Caco-2 (cell line): Measurements from ENCODE around the gene TGM1. TPM values are rescaled to one million over a fixed set of nuclear protein-coding genes. Genes with fewer than 3 reads are reported as not detected.

Experiments
- BruUV-seq: library from RNA; stranded (reverse); fragments of 400-500 nt; replicated peaks from 2 replicates; lab custom pipeline; 2021; lab: Mats Ljungman, UMichigan
- CTCF ChIA-PET: fragments of 300-600 bp; sonication (Branson Sonifier 250); formaldehyde crosslinking; loops from one replicate; lab custom pipeline; 2022; ENCODE audit warnings: antibody characterized with exemption; lab: Charles Lee
- POLR2A ChIA-PET: fragments of 300-600 bp; sonication (Branson Sonifier 250); formaldehyde crosslinking; loops from one replicate; lab custom pipeline; 2022; ENCODE audit warnings: antibody characterized with exemption; lab: Charles Lee
- DNase-seq, 2 experiments: peaks; one replicate each; pipeline versions ENCODE4 v3.0.0 to v3.0.0-alpha.2; 2020 to 2022
- H3K27me3 ChIP-seq: replicated peaks from 2 replicates; pipeline ENCODE4 v1.6.0; 2011; ENCODE audit warnings: low read length; ENCODE audit not compliant: control insufficient read depth, insufficient read depth
- H3K36me3 ChIP-seq: 2 replicates; pipeline ENCODE4 v1.5.1; 2011; ENCODE audit warnings: low read length; ENCODE audit not compliant: control insufficient read depth, insufficient read depth
- H3K4me1 ChIP-seq: fragments of 250-450 bp; sonication (Bioruptor Pico); 2 replicates; pipeline ENCODE4 v1.5.1; 2020; ENCODE audit warnings: mild to moderate bottlenecking
- H3K4me3 ChIP-seq: 2 replicates; pipeline ENCODE4 v1.5.1; 2011; ENCODE audit warnings: low read depth, mild to moderate bottlenecking, control low read depth, low read length
- H3K9me3 ChIP-seq: fragments of 250-450 bp; sonication (Bioruptor Pico); 2 replicates; pipeline ENCODE4 v1.5.1; 2020; ENCODE audit warnings: mild to moderate bottlenecking, moderate library complexity
- H3K27ac Mint-ChIP-seq: one replicate; pipeline ENCODE4 v1.8.0; 2022; ENCODE audit warnings: mixed read lengths; ENCODE audit not compliant: unreplicated experiment
- H3K27me3 Mint-ChIP-seq: one replicate; pipeline ENCODE4 v1.8.0; 2022; ENCODE audit warnings: mixed read lengths; ENCODE audit not compliant: insufficient read depth, unreplicated experiment
- H3K36me3 Mint-ChIP-seq: one replicate; pipeline ENCODE4 v1.8.0; 2022; ENCODE audit warnings: mild to moderate bottlenecking, mixed read lengths; ENCODE audit not compliant: insufficient read depth, unreplicated experiment
- H3K4me1 Mint-ChIP-seq: one replicate; pipeline ENCODE4 v1.8.0; 2022; ENCODE audit warnings: low read depth, mixed read lengths; ENCODE audit not compliant: unreplicated experiment
- H3K4me3 Mint-ChIP-seq: one replicate; pipeline ENCODE4 v1.8.0; 2022; ENCODE audit warnings: mild to moderate bottlenecking, moderate library complexity, mixed read lengths; ENCODE audit not compliant: unreplicated experiment
- H3K9me3 Mint-ChIP-seq: one replicate; pipeline ENCODE4 v1.8.0; 2022; ENCODE audit warnings: mixed read lengths; ENCODE audit not compliant: unreplicated experiment
- CTCF ChIP-seq, 2 experiments: fragments of 200-600 bp in 1 of 2; IDR thresholded peaks; 1 replicate in 1 of 2; 2 replicates in 1 of 2; pipeline versions ENCODE4 v1.5.1 to v1.8.0; 2011 to 2022; ENCODE audit warnings: antibody characterized with exemption in 1 of 2, control low read depth in 1 of 2, inconsistent platforms in 1 of 2, low read depth in 1 of 2, low read length in 1 of 2, mild to moderate bottlenecking in 1 of 2, moderate library complexity in 1 of 2; ENCODE audit not compliant: insufficient read depth in 1 of 2, severe bottlenecking in 1 of 2, unreplicated experiment in 1 of 2
- intact Hi-C: fragments of 100-400 bp; cut with micrococcal nuclease; formaldehyde crosslinking; loops from one replicate; pipeline ENCODE4 v1.10.0; 2022; ENCODE audit not compliant: unreplicated experiment
- total RNA-seq: library from RNA; stranded (reverse); gene quantifications from 2 replicates; pipeline ENCODE4 v1.2.3, GENCODE V29; 2022

TGM1 gene
- total RNA-seq, 1 experiment from 2014 or later: 5.9 TPM

- intact Hi-C loops: no loop called here
- Mint-ChIP-seq H3K27me3 (no peaks in the 10 kb centered on the region), H3K27ac (no peak overlapping the region), H3K9me3 (no peaks in the 10 kb centered on the region), H3K36me3 (no peaks in the 10 kb centered on the region), H3K4me1 (no peaks in the 10 kb centered on the region), H3K4me3 (no peak overlapping the region)
- Histone ChIP-seq H3K36me3 (no peaks in the 10 kb centered on the region), H3K4me3 (no peak overlapping the region), H3K4me1 (no peaks in the 10 kb centered on the region), H3K27me3 (no peaks in the 10 kb centered on the region), H3K9me3 (no peaks in the 10 kb centered on the region)
- no peak for DNase-seq
- CTCF ChIA-PET: no interaction called here
- no TSS peak for BruUV-seq
- POLR2A ChIA-PET: no interaction called here
- no peak for TF ChIP-seq CTCF (IDR thresholded peaks at IDR 0.05; ENCODE audit: insufficient read depth in 1 of 2, low read depth in 1 of 2, low read length in 1 of 2, severe bottlenecking in 1 of 2, unreplicated experiment in 1 of 2)
Measured at GRCh38 chr14:24284501-24285035, 21.6 kb upstream of the TGM1 start.

GRCh38 chr14:24283796-24284460 lies 21.0 kb upstream of the TGM1 start:
- POLR2A ChIA-PET: interaction anchor here (0.6 kb wide), 1 partner anchor 40 kb away, joined by 5 read pairs; no protein-coding TSS in a partner anchor
- no peaks in the 10 kb centered on the region for H3K36me3 ChIP-seq

GRCh38 chr14:24282736-24283135 lies 19.8 kb upstream of the TGM1 start:
- CTCF ChIA-PET: no interaction called here
- H3K36me3 Mint-ChIP-seq: no peaks in the 10 kb centered on the region
- H3K9me3 Mint-ChIP-seq: no peaks in the 10 kb centered on the region
- no TSS peak for BruUV-seq
- H3K27me3 ChIP-seq: no peaks in the 10 kb centered on the region
- H3K27me3 Mint-ChIP-seq: no peaks in the 10 kb centered on the region
- H3K4me3 ChIP-seq: no peak overlapping the region
- H3K9me3 ChIP-seq: no peaks in the 10 kb centered on the region
- TF ChIP-seq CTCF (IDR thresholded peaks at IDR 0.05; ENCODE audit: insufficient read depth in 1 of 2, low read depth in 1 of 2, low read length in 1 of 2, severe bottlenecking in 1 of 2, unreplicated experiment in 1 of 2): no peak
- H3K36me3 ChIP-seq: no peaks in the 10 kb centered on the region
- no peaks in the 10 kb centered on the region for H3K4me1 Mint-ChIP-seq
- no peak overlapping the region for H3K4me3 Mint-ChIP-seq
- no peaks in the 10 kb centered on the region for H3K4me1 ChIP-seq
- no peak overlapping the region for H3K27ac Mint-ChIP-seq
- intact Hi-C loops: no loop called here
- POLR2A ChIA-PET: no interaction called here
- DNase-seq: no peak

More at GRCh38 chr14:24283796-24284460, 21.0 kb upstream of the TGM1 start:
- no peak for DNase-seq
- H3K9me3 Mint-ChIP-seq: no peaks in the 10 kb centered on the region
- Histone ChIP-seq H3K4me3 (no peak overlapping the region), H3K4me1 (no peaks in the 10 kb centered on the region), H3K9me3 (no peaks in the 10 kb centered on the region), H3K27me3 (no peaks in the 10 kb centered on the region)
- no TSS peak for BruUV-seq
- no peak overlapping the region for H3K4me3 Mint-ChIP-seq
- no peak for TF ChIP-seq CTCF (IDR thresholded peaks at IDR 0.05; ENCODE audit: insufficient read depth in 1 of 2, low read depth in 1 of 2, low read length in 1 of 2, severe bottlenecking in 1 of 2, unreplicated experiment in 1 of 2)
- intact Hi-C loops: no loop called here
- H3K27ac Mint-ChIP-seq: no peak overlapping the region
- H3K4me1 Mint-ChIP-seq: no peaks in the 10 kb centered on the region
- CTCF ChIA-PET: no interaction called here
- H3K27me3 Mint-ChIP-seq: no peaks in the 10 kb centered on the region
- no peaks in the 10 kb centered on the region for H3K36me3 Mint-ChIP-seq
